Neural cell (in vitro differentiated cells): ENCODE results near the gene ALDH9A1.
"Not testable (repeated sequence)": the region's sequence is repeated elsewhere in the genome, so short reads cannot be mapped to it uniquely, and the experiment has no call there.

ENCODE experiments used
- EP300 ChIP-seq: fragments of 450-650 bp; conservative IDR thresholded peaks from 2 replicates; pipeline ENCODE4 v1.6.1; 2014; ENCODE audit warnings: antibody characterized with exemption, mild to moderate bottlenecking, moderate library complexity; ENCODE audit not compliant: poor library complexity, severe bottlenecking
- EZH2 ChIP-seq: fragments of 200-600, 300-800 bp; shearing (Covaris generic), sonication (generic); IDR thresholded peaks from 2 replicates; pipeline ENCODE4 v1.6.1; 2014; ENCODE audit warnings: antibody characterized with exemption, low read length, borderline replicate concordance, mild to moderate bottlenecking; ENCODE audit not compliant: insufficient read depth, poor library complexity, severe bottlenecking
- POLR2AphosphoS5 ChIP-seq: IDR thresholded peaks from 2 replicates; pipeline ENCODE4 v1.6.1; 2012
- REST ChIP-seq: IDR thresholded peaks from 2 replicates; pipeline ENCODE4 v1.6.1; 2012; ENCODE audit warnings: borderline replicate concordance
- SMC3 ChIP-seq: fragments of 450-650 bp; conservative IDR thresholded peaks from 2 replicates; pipeline ENCODE4 v1.6.1; 2014; ENCODE audit warnings: antibody characterized with exemption, mild to moderate bottlenecking, moderate library complexity; ENCODE audit not compliant: poor library complexity
- TF ChIP-seq, protein P1 (sequence below): fragments of 450-650 bp; IDR thresholded peaks from 2 replicates; pipeline ENCODE4 v1.5.1; 2014; ENCODE audit warnings: antibody characterized with exemption, mild to moderate bottlenecking, moderate library complexity; ENCODE audit not compliant: poor library complexity, severe bottlenecking

DNA sequence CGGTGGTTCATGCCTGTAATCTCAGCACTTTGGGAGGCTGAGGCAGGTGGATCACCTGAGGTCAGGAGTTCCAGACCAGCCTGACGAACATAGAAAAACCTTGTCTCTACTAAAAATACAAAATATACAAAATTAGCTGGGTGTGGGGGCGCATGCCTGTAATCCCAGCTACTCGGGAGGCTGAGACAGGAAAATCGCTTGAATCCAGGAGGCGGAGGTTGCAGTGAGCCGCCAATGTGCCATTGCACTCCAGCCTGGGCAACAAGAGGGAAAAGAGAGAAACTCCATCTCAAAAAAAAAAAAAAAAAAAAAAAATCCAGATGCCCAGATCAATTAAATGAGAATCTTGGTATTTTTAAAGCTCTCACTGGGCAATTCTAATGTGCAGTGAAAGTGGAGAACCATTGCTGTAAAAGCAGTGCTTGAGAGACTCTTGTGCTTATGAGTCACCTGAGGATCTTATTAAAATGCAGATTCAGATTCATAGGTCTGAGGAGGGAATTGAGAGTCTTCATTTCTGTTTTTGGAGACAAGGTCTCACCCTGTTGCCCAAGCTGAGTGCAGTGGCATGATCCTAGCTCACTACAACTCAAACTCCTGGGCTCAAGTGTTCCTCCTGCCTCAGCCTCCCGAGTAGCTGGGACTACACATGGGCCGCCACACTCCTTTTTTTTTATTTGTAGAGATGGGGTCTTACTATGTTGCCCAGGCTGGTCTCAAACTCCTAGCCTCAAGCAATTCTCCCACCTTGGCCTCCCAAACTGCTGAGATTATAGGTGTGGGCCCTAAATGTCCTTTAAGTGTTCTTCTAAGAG, 39.4 kb downstream of the ALDH9A1 start:
- TF ChIP-seq, protein P1, sequence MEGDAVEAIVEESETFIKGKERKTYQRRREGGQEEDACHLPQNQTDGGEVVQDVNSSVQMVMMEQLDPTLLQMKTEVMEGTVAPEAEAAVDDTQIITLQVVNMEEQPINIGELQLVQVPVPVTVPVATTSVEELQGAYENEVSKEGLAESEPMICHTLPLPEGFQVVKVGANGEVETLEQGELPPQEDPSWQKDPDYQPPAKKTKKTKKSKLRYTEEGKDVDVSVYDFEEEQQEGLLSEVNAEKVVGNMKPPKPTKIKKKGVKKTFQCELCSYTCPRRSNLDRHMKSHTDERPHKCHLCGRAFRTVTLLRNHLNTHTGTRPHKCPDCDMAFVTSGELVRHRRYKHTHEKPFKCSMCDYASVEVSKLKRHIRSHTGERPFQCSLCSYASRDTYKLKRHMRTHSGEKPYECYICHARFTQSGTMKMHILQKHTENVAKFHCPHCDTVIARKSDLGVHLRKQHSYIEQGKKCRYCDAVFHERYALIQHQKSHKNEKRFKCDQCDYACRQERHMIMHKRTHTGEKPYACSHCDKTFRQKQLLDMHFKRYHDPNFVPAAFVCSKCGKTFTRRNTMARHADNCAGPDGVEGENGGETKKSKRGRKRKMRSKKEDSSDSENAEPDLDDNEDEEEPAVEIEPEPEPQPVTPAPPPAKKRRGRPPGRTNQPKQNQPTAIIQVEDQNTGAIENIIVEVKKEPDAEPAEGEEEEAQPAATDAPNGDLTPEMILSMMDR, result not testable (repeated sequence)
- TF ChIP-seq EP300, POLR2AphosphoS5, SMC3, EZH2, REST: not testable (repeated sequence)
